Right lobe of liver (tissue), 4 donors: Measurements from ENCODE around the gene EBP.

ENCODE experiments used
- POLR2A ChIP-seq: fragments of 450-650 bp; IDR thresholded peaks from one replicate; pipeline ENCODE4 v1.6.1; 2017; ENCODE audit warnings: antibody characterized with exemption, mild to moderate bottlenecking
- TF ChIP-seq, protein P1 (sequence below), 4 donors: fragments of 200-600 bp in 3 of 4; fragments of 450-650 bp in 1 of 4; IDR thresholded peaks; one replicate each; pipeline versions ENCODE4 v1.5.1 to v1.8.0; 2016 to 2022; ENCODE audit warnings: antibody characterized with exemption in 4 of 4, mild to moderate bottlenecking in 2 of 4
- donor health status: DM: no; HTN: no; CAD: no.
- donor health status: DM: no; HTN: no; CAD: no.
- donor health status: DM: no; HTN: yes; CAD: no.

- TF ChIP-seq, protein P1, sequence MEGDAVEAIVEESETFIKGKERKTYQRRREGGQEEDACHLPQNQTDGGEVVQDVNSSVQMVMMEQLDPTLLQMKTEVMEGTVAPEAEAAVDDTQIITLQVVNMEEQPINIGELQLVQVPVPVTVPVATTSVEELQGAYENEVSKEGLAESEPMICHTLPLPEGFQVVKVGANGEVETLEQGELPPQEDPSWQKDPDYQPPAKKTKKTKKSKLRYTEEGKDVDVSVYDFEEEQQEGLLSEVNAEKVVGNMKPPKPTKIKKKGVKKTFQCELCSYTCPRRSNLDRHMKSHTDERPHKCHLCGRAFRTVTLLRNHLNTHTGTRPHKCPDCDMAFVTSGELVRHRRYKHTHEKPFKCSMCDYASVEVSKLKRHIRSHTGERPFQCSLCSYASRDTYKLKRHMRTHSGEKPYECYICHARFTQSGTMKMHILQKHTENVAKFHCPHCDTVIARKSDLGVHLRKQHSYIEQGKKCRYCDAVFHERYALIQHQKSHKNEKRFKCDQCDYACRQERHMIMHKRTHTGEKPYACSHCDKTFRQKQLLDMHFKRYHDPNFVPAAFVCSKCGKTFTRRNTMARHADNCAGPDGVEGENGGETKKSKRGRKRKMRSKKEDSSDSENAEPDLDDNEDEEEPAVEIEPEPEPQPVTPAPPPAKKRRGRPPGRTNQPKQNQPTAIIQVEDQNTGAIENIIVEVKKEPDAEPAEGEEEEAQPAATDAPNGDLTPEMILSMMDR (IDR thresholded peaks at IDR 0.05), result no peak
- TF ChIP-seq POLR2A, result no peak
Measured at GRCh38 chrX:48532161-48532560, 10.6 kb downstream of the EBP start.
